Activated T-helper 1 cell treated with Interleukin-2 at 50 U/mL for 16 hours (primary cell): Measurements from ENCODE around the gene TAS2R1.

Experiments
- DNase-seq: peaks from one replicate; pipeline ENCODE4 v3.0.0-alpha.2; 2020; ENCODE audit warnings: low read depth

Gene TAS2R1, protein sequence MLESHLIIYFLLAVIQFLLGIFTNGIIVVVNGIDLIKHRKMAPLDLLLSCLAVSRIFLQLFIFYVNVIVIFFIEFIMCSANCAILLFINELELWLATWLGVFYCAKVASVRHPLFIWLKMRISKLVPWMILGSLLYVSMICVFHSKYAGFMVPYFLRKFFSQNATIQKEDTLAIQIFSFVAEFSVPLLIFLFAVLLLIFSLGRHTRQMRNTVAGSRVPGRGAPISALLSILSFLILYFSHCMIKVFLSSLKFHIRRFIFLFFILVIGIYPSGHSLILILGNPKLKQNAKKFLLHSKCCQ

GRCh38 chr5:9630251-9630650, at the start of gene TAS2R1:
TAS2R1 (minus strand) TSS chr5:9630351; CDS start chr5:9630032, 319 bp downstream.
- no peak for DNase-seq

- DNase-seq = no peak
Observed at GRCh38 chr5:9670371-9670770, 40.2 kb upstream of the TAS2R1 start.

GRCh38 chr5:9667906-9668305, 37.8 kb upstream of the TAS2R1 start:
- DNase-seq = no peak

DNA sequence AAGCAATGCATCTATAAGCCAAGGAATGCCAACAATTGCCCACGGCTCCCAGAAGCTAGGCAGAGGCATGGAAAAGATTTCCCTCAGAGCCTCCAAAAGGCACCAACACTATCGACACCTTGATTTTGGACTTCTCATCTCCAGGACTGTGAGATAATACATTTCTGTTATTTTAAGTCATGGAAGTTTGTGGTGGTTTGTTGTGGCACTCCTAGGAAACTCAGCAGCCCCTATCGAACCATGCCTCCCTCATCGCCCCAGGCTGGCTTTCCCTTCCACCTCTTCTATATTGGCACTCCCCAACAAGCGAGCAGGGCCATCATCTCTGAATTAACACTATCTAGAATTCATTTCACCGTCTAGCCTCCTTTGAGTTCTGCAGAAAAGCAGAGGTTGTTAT, 33.7 kb upstream of the TAS2R1 start:
- DNase-seq = no peak

GRCh38 chr5:9661316-9662015, 31.3 kb upstream of the TAS2R1 start:
- DNase-seq = no peak

- no peak for DNase-seq
Observed at GRCh38 chr5:9658706-9659105, 28.6 kb upstream of the TAS2R1 start.

- DNase-seq = no peak
Observed at GRCh38 chr5:9657819-9658218, 27.7 kb upstream of the TAS2R1 start.

GRCh38 chr5:9655641-9656040, 25.5 kb upstream of the TAS2R1 start:
- DNase-seq = no peak

- DNase-seq = no peak
Observed at GRCh38 chr5:9654886-9655285, 24.7 kb upstream of the TAS2R1 start.

GRCh38 chr5:9653811-9654210, 23.7 kb upstream of the TAS2R1 start:
- no peak for DNase-seq

DNA sequence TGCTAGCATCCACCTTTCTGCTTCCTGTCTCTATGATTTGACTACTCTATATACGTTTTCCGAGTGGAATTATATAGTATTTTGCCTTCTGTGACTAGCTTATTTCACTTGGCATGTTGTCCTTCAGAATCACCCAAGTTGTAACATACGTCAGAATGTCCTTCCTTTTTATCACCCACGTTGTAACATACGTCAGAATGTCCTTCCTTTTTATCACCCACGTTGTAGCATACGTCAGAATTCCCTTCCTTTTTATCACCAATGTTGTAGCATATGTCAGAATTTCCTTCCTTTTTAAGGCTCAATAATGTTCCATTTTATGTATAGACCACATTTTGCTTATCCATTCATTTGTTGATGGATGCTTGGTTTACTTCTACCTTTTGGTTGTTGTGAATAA, 22.9 kb upstream of the TAS2R1 start:
- DNase-seq = no peak

DNA sequence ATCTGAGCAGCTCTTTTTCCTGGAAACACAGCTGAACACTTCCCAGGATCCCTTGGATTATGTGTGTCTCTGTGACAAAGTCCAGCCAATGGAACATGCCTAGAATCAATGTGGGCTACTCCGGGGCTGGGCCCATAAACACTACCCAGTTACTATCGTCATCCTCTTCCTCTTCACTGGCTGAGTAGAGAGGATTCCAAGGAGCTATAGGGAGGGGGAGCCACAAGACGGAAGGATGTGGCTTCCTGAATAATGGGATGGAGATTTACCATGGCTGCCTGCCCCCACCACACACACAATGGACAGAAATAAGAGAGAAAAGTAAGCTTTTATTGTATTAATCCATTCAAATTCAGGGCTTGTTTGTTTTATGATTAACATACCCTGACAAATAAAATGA, 22.1 kb upstream of the TAS2R1 start:
- no peak for DNase-seq

GRCh38 chr5:9646843-9647242, 16.7 kb upstream of the TAS2R1 start:
- no peak for DNase-seq

- DNase-seq = no peak
Observed at GRCh38 chr5:9644630-9645029, 14.5 kb upstream of the TAS2R1 start.

- no peak for DNase-seq
Observed at GRCh38 chr5:9642621-9643020, 12.5 kb upstream of the TAS2R1 start.

DNA sequence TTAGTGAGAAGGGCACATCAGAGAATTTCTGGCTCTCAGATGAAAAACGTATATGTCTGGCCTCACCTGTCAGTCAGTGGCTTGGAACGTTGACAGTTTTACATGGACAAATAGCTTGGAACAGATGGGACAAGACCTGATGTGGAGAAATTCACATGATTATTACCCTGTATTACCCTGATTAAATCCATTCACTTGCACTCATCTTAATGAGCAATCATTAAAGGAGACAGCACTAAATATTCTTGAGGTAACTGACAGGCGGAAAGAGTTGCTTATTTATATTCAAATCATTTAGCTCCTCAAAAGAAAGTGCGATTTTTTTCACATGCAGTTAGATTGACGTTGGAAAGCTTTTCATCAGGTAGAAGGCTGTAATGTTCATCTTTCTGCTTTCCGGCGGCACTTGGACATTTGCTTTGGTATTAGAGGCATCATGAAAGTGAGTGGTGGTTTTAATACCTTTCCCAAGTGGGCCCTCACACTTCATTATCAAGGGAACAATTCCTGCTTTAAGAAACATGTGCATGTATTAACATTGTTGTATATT, 11.7 kb upstream of the TAS2R1 start:
- DNase-seq = no peak

DNA sequence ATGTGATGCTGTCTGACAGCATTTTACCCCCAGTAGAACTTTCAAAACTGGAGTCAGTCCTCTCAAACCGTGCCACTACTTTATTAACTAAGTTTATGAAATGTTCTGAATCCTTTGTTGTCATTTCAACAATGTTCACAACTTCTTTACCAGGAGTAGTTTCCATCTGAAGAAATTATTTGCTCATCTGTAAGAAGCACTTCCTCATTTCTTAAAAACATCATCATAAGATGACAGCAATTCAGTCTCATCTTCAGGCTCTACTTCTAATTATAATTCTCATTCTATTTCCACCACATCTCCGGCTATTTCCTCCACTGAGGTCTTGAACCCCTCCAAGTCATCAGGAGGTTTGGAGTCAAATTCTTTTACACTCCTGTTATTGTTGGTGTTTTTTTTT, 2.3 kb upstream of the TAS2R1 start:
- no peak for DNase-seq

GRCh38 chr5:9627541-9627940, 2.6 kb downstream of the TAS2R1 start:
- no peak for DNase-seq

DNA sequence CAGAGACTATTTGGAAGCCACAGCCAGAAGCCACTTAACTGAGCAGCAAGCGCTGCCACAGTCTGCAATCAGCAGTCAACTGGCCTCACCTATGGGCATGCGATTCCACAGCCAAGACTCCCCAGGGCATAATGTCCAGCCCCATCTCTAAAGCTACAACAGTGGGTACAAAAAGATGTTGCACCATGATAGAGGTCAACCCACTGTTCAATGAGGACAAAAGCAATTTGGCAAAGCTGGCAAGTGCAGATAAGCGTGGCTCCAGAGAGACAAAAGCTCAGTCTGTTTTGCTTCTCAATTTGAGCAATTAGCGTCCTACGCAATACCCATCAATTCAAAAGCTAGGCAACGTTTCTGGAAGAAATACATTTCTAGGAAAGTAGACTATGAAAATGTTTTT, 3.2 kb downstream of the TAS2R1 start:
- DNase-seq = no peak

- no peak for DNase-seq
Observed at GRCh38 chr5:9625731-9626130, 4.4 kb downstream of the TAS2R1 start.

DNA sequence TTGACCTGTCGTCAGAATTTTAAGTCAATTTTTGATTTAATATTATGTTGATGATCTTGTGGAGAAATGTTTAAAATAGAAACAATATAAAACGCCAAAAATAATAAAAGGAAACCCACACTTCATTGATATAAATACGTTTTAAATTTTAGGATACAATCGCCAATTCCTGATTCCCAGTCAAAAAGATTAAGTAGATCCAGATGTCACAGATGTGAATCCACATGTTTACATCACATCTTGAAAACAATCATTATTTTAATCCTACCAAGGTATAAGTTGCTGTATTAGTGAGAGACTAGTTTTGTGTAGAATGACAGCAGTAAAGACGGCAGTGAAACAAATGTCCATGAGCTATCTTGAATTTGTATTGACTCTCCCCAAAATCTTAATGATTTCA, 4.9 kb downstream of the TAS2R1 start:
- DNase-seq = no peak

DNA sequence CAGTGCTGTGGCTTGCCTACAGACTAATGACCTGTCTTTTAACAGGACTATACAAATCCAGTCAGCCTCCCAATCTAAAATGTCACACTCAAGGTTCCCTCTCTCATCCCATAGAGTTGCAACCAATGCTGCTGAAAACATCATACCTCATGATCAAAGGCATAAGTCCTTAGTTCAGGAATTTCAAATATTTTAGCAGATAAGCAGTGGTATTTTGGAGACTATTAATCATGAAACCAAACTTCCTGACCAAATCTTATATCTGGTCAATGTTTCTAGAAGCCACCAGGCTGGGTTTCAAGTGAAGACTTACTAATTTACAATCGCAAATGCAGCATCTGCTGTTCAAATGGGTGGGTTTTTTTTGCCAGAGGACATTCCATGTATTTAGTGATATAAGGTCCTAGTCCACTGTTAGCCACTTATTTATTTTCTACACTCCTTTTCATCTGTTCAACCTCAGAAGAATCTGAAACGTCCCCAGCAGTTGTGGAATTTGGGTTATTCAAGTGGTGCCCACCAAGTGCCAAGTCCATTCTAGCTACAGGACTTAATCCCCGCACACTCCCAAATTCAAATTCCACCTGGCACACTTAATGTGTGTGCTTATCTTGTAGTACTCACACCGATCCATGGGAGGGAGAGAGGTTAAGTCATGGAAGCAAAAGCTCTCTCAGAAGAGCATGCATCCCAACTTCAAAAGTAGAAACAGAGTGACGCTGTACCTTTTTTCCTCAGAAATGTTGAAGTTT, 5.8 kb downstream of the TAS2R1 start:
- no peak for DNase-seq

DNA sequence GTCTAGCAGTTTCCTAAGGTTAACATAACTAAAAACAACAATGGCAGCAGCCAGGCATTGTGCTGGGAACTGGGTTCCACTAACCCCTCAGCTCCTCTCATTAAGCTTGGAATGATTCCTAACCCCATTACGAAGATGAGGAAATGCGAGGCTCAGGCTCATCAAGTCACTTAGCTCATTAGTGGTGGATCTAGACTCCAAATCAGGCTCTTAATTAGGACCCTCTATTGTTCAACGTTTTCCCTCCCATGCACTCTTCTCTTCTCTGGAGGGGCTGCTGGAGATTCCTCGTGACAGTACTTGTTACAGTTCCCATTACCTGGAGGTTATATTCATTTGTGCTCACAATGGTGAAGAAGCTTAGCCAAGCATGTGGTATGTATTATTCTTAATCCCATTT, 6.5 kb downstream of the TAS2R1 start:
- no peak for DNase-seq
